GM12892 (cell line): Measurements from ENCODE around the gene NRCAM.
"Not testable (repeated sequence)": the region's sequence is repeated elsewhere in the genome, so short reads cannot be mapped to it uniquely, and the experiment has no call there.

Experiments
- POLR2A ChIP-seq: IDR thresholded peaks from 2 replicates; pipeline ENCODE4 v1.6.1; 2011; ENCODE audit warnings: low read depth, low read length, control low read depth
- POLR2AphosphoS5 ChIP-seq: IDR thresholded peaks from 2 replicates; pipeline ENCODE4 v1.6.1; 2011; ENCODE audit warnings: low read depth, low read length, control low read depth
- TAF1 ChIP-seq: IDR thresholded peaks from 2 replicates; pipeline ENCODE4 v1.6.1; 2011; ENCODE audit warnings: low read depth, mild to moderate bottlenecking, control low read depth, low read length, borderline replicate concordance

GRCh38 chr7:108274447-108274846 is 181.8 kb downstream of the NRCAM start:
- not testable (repeated sequence) for TF ChIP-seq POLR2A, POLR2AphosphoS5, TAF1
